ENCODE data around the gene FHOD3. TPM values are rescaled to one million over a fixed set of nuclear protein-coding genes. Genes with fewer than 3 reads are reported as not detected.
"Not testable (repeated sequence)": the region's sequence is repeated elsewhere in the genome, so short reads cannot be mapped to it uniquely, and the experiment has no call there.

Gene FHOD3
- total and polyA plus RNA-seq, 10 donors: 1.2 to 2.7 (median 1.9) TPM

- WGBS, 5 donors: 94 to 96% (median 95%) methylated on average over 17 to 29 of the region's 29 CpGs
- Histone ChIP-seq H3K9me3 (no peaks in the 10 kb centered on the region), H3K4me1 (no peaks in the 10 kb centered on the region), H3K27me3 (replicated peaks in 1 of 7) (no peaks in the 10 kb centered on the region), H3K27ac (no peak overlapping the region), H3K36me3 (no peaks in the 10 kb centered on the region), H3K4me3 (no peak overlapping the region)
- TF ChIP-seq, protein P1, sequence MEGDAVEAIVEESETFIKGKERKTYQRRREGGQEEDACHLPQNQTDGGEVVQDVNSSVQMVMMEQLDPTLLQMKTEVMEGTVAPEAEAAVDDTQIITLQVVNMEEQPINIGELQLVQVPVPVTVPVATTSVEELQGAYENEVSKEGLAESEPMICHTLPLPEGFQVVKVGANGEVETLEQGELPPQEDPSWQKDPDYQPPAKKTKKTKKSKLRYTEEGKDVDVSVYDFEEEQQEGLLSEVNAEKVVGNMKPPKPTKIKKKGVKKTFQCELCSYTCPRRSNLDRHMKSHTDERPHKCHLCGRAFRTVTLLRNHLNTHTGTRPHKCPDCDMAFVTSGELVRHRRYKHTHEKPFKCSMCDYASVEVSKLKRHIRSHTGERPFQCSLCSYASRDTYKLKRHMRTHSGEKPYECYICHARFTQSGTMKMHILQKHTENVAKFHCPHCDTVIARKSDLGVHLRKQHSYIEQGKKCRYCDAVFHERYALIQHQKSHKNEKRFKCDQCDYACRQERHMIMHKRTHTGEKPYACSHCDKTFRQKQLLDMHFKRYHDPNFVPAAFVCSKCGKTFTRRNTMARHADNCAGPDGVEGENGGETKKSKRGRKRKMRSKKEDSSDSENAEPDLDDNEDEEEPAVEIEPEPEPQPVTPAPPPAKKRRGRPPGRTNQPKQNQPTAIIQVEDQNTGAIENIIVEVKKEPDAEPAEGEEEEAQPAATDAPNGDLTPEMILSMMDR (IDR thresholded peaks at IDR 0.05 in 8 of 11, conservative IDR thresholded peaks at IDR 0.05 in 3 of 11): no peak
- no peak for TF ChIP-seq POLR2AphosphoS5 (IDR thresholded peaks at IDR 0.05)
- no peak for TF ChIP-seq POLR2A (IDR thresholded peaks at IDR 0.05)
- intact Hi-C loops (cut with DNase I; ENCODE audit: low total_unique reads): no loop called here
- no peak for DNase-seq
Observed at GRCh38 chr18:36760598-36760997, 463.1 kb downstream of the FHOD3 start.

- 91 to 95% (median 92%) methylated on average over 12 of the region's 12 CpGs for WGBS, 5 donors
Observed at GRCh38 chr18:36761186-36761698, 463.7 kb downstream of the FHOD3 start.

DNA sequence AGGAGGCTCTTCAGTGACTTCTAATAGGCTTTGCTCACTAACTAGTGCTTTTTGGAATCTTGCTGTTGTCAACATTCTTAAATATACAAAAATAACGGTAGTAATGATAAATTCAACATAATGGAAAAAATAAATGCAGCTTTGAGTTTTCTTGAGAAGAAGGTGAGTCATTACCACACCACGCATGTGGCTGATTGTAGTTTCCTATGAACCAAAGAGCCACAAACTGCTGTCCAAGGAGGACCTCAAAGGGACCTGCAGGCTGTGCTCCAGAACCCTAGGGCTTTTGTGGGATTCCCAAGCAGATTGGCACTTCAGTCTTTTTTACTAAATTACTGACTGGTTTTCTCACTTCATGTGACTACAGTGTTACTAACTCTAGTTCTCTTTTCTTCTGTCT lies 464.6 kb downstream of the FHOD3 start:
- Histone ChIP-seq H3K36me3 (no peaks in the 10 kb centered on the region), H3K27ac (no peak overlapping the region), H3K9me3 (no peaks in the 10 kb centered on the region), H3K4me1 (no peaks in the 10 kb centered on the region), H3K27me3 (replicated peaks in 1 of 7) (no peaks in the 10 kb centered on the region), H3K4me3 (no peak overlapping the region)
- DNase-seq: no peak
- TF ChIP-seq, protein P1 (IDR thresholded peaks at IDR 0.05 in 8 of 11, conservative IDR thresholded peaks at IDR 0.05 in 3 of 11): no peak
- TF ChIP-seq POLR2A (IDR thresholded peaks at IDR 0.05): no peak
- TF ChIP-seq POLR2AphosphoS5 (IDR thresholded peaks at IDR 0.05): no peak
- intact Hi-C loops (cut with DNase I; ENCODE audit: low total_unique reads): no loop called here
- 84 to 92% (median 85%) methylated on average over 2 of the region's 2 CpGs for WGBS, 5 donors

More at GRCh38 chr18:36761186-36761698, 463.7 kb downstream of the FHOD3 start:
- Histone ChIP-seq H3K27me3 (replicated peaks in 1 of 7) (no peaks in the 10 kb centered on the region), H3K36me3 (no peaks in the 10 kb centered on the region), H3K4me3 (no peak overlapping the region), H3K27ac (no peak overlapping the region), H3K4me1 (no peaks in the 10 kb centered on the region), H3K9me3 (no peaks in the 10 kb centered on the region)
- no peak for DNase-seq
- TF ChIP-seq POLR2A (IDR thresholded peaks at IDR 0.05): no peak
- TF ChIP-seq, protein P1 (IDR thresholded peaks at IDR 0.05 in 8 of 11, conservative IDR thresholded peaks at IDR 0.05 in 3 of 11): no peak
- TF ChIP-seq POLR2AphosphoS5 (IDR thresholded peaks at IDR 0.05): no peak
- intact Hi-C loops (cut with DNase I; ENCODE audit: low total_unique reads): no loop called here

GRCh38 chr18:36762965-36763364 lies 465.5 kb downstream of the FHOD3 start:
- H3K27ac ChIP-seq; H3K4me1 ChIP-seq; intact Hi-C loops (cut with DNase I; ENCODE audit: low total_unique reads); H3K27me3 ChIP-seq (replicated peaks in 1 of 7); H3K9me3 ChIP-seq; H3K4me3 ChIP-seq; DNase-seq; H3K36me3 ChIP-seq: not testable (repeated sequence)
- 93 to 96% (median 96%) methylated on average over 23 to 26 of the region's 26 CpGs for WGBS, 5 donors

GRCh38 chr18:36766836-36767235 lies 469.3 kb downstream of the FHOD3 start:
- no peaks in the 10 kb centered on the region for H3K27me3 ChIP-seq (replicated peaks in 1 of 7)
- no peaks in the 10 kb centered on the region for H3K9me3 ChIP-seq
- WGBS, 5 donors: 50 to 64% (median 54%) methylated on average over 3 of the region's 3 CpGs
- intact Hi-C loops (cut with DNase I; ENCODE audit: low total_unique reads): no loop called here
- no peaks in the 10 kb centered on the region for H3K36me3 ChIP-seq
- H3K27ac ChIP-seq: no peak overlapping the region
- no peaks in the 10 kb centered on the region for H3K4me1 ChIP-seq
- DNase-seq: no peak
- no peak overlapping the region for H3K4me3 ChIP-seq
- TF ChIP-seq, protein P1 (IDR thresholded peaks at IDR 0.05 in 8 of 11, conservative IDR thresholded peaks at IDR 0.05 in 3 of 11): no peak
- TF ChIP-seq POLR2A (IDR thresholded peaks at IDR 0.05) (no peak), POLR2AphosphoS5 (IDR thresholded peaks at IDR 0.05) (no peak)

Data from spleen (tissue), 11 donors.